HepG2 (cell line): ENCODE results near the gene FBF1. TPM values are rescaled to one million over a fixed set of nuclear protein-coding genes. Genes with fewer than 3 reads are reported as not detected.
A peak's percentile ranks its signal among the peaks of the same experiment; 100 is the strongest.

Experiments used
- BHLHE40 ChIP-seq: IDR thresholded peaks from 2 replicates; pipeline ENCODE4 v1.6.1; 2011; ENCODE audit warnings: low read length, improper control_type of control experiment
- GABPB1 ChIP-seq: IDR thresholded peaks from 2 replicates; pipeline ENCODE4 v1.6.1; 2016; ENCODE audit warnings: mild to moderate bottlenecking, missing genetic modification reagents, moderate library complexity, missing compliant biosample characterization
- GATAD1 ChIP-seq: IDR thresholded peaks from 2 replicates; pipeline ENCODE4 v1.6.1; 2016; ENCODE audit warnings: missing genetic modification reagents, missing compliant biosample characterization
- HHEX ChIP-seq: IDR thresholded peaks from 2 replicates; pipeline ENCODE4 v1.6.1; 2016; ENCODE audit warnings: control low read depth
- MIER2 ChIP-seq: IDR thresholded peaks from 2 replicates; pipeline ENCODE4 v1.6.1; 2016; ENCODE audit warnings: missing biosample characterization, missing genetic modification reagents
- NFKB2 ChIP-seq: sonication (generic); formaldehyde crosslinking; IDR thresholded peaks from 2 replicates; pipeline ENCODE4 v1.4.0; 2020; ENCODE audit warnings: missing genetic modification reagents, borderline replicate concordance
- NR2C2 ChIP-seq: sonication (generic); formaldehyde crosslinking; IDR thresholded peaks from 2 replicates; pipeline ENCODE4 v1.4.0; 2020; ENCODE audit warnings: missing genetic modification reagents, mild to moderate bottlenecking, moderate library complexity, borderline replicate concordance
- RAD51 ChIP-seq: fragments of 450-650 bp; IDR thresholded peaks from 2 replicates; pipeline ENCODE4 v1.6.1; 2016; ENCODE audit warnings: borderline replicate concordance
- REL ChIP-seq: sonication (generic); formaldehyde crosslinking; conservative IDR thresholded peaks from 2 replicates; pipeline ENCODE4 v1.8.0; 2022; ENCODE audit warnings: mild to moderate bottlenecking, missing genetic modification reagents, moderate library complexity
- RFX3 ChIP-seq: IDR thresholded peaks from 2 replicates; pipeline ENCODE4 v1.6.1; 2016; ENCODE audit warnings: missing biosample characterization, missing genetic modification reagents
- SMAD9 ChIP-seq: sonication (generic); formaldehyde crosslinking; IDR thresholded peaks from 2 replicates; pipeline ENCODE4 v1.5.1; 2020; ENCODE audit warnings: mild to moderate bottlenecking, missing genetic modification reagents
- SNAI1 ChIP-seq: sonication (generic); formaldehyde crosslinking; IDR thresholded peaks from 2 replicates; pipeline ENCODE4 v1.5.0; 2020; ENCODE audit warnings: mild to moderate bottlenecking, missing genetic modification reagents, borderline replicate concordance
- SNAPC2 ChIP-seq: sonication (generic); formaldehyde crosslinking; IDR thresholded peaks from 2 replicates; pipeline ENCODE4 v1.8.1; 2022; ENCODE audit warnings: mild to moderate bottlenecking, missing genetic modification reagents
- SRSF4 ChIP-seq: fragments of 200-400 bp; formaldehyde crosslinking; IDR thresholded peaks from one replicate; pipeline ENCODE4 v1.6.1; 2018; ENCODE audit warnings: mild to moderate bottlenecking, low read depth, low read length, moderate library complexity; ENCODE audit not compliant: poor library complexity, severe bottlenecking
- TAF1 ChIP-seq: sonication (generic); formaldehyde crosslinking; IDR thresholded peaks from 2 replicates; pipeline ENCODE4 v1.4.0; 2020; ENCODE audit warnings: missing genetic modification reagents
- TRIM24 ChIP-seq: sonication (generic); formaldehyde crosslinking; IDR thresholded peaks from 2 replicates; pipeline ENCODE4 v1.8.0; 2022; ENCODE audit warnings: mild to moderate bottlenecking, missing genetic modification reagents
- ZBTB3 ChIP-seq: sonication (generic); formaldehyde crosslinking; IDR thresholded peaks from 2 replicates; pipeline ENCODE4 v1.4.0; 2020; ENCODE audit warnings: low read depth, mild to moderate bottlenecking, moderate library complexity, missing genetic modification reagents, borderline replicate concordance
- ZFP1 ChIP-seq: IDR thresholded peaks from 2 replicates; pipeline ENCODE4 v1.6.1; 2016
- ZNF256 ChIP-seq: sonication (generic); formaldehyde crosslinking; conservative IDR thresholded peaks from 2 replicates; pipeline ENCODE4 v1.4.0; 2020; ENCODE audit warnings: missing genetic modification reagents
- ZNF33B ChIP-seq: sonication (generic); formaldehyde crosslinking; IDR thresholded peaks from 2 replicates; pipeline ENCODE4 v1.5.1; 2020; ENCODE audit warnings: mild to moderate bottlenecking, missing genetic modification reagents
- ZNF563 ChIP-seq: sonication (generic); formaldehyde crosslinking; IDR thresholded peaks from 2 replicates; pipeline ENCODE4 v1.8.0; 2022; ENCODE audit warnings: mild to moderate bottlenecking, moderate library complexity, missing genetic modification reagents
- ZNF564 ChIP-seq: sonication (generic); formaldehyde crosslinking; IDR thresholded peaks from 2 replicates; pipeline ENCODE4 v1.8.1; 2023; ENCODE audit warnings: mild to moderate bottlenecking, missing genetic modification reagents
- ZNF644 ChIP-seq: IDR thresholded peaks from 2 replicates; pipeline ENCODE4 v1.6.1; 2016; ENCODE audit warnings: low read depth
- ZNF674 ChIP-seq: sonication (generic); formaldehyde crosslinking; IDR thresholded peaks from 2 replicates; pipeline ENCODE4 v1.5.0; 2020; ENCODE audit warnings: low read depth, mild to moderate bottlenecking, missing genetic modification reagents
- ZNF816 ChIP-seq: sonication (generic); formaldehyde crosslinking; IDR thresholded peaks from 2 replicates; pipeline ENCODE4 v1.8.0; 2022; ENCODE audit warnings: missing genetic modification reagents, mild to moderate bottlenecking, borderline replicate concordance
- ZSCAN29 ChIP-seq: sonication (generic); formaldehyde crosslinking; conservative IDR thresholded peaks from 2 replicates; pipeline ENCODE4 v1.4.0; 2020; ENCODE audit warnings: mild to moderate bottlenecking, missing genetic modification reagents
- polyA plus RNA-seq, 8 experiments: library from polyadenylated mRNA; depleted of rRNA in 3 of 8; stranded (reverse) in 7 of 8; unstranded in 1 of 8; fragments of >200 nt; fragmentation: Illumina TruSeq in 4 of 8; extraction: Trizol in 4 of 8; gene quantifications; 2 replicates each; pipeline versions ENCODE4 v1.2.1 to v1.2.3, GENCODE V29; 2011 to 2016; ENCODE audit warnings: low read depth in 4 of 8, missing spikeins in 1 of 8, mixed read lengths in 1 of 8; ENCODE audit not compliant: insufficient read depth in 1 of 8
- total RNA-seq, 5 experiments: library from RNA; depleted of rRNA; stranded (reverse); fragments of >200 nt; fragmentation: Illumina TruSeq; extraction: Trizol; gene quantifications; 2 replicates each; pipeline ENCODE4 v1.2.3, GENCODE V29; 2016; ENCODE audit warnings: low read depth in 1 of 5
- TF ChIP-seq, protein P1 (sequence below): sonication (generic); formaldehyde crosslinking; IDR thresholded peaks from 2 replicates; pipeline ENCODE4 v1.5.1; 2020; ENCODE audit warnings: missing genetic modification reagents, mild to moderate bottlenecking, borderline replicate concordance
- TF ChIP-seq, protein P2 (sequence below): sonication (generic); formaldehyde crosslinking; IDR thresholded peaks from 2 replicates; pipeline ENCODE4 v1.8.0; 2022; ENCODE audit warnings: missing genetic modification reagents, low read depth, mild to moderate bottlenecking, borderline replicate concordance
- TF ChIP-seq, protein P3 (sequence below): sonication (generic); formaldehyde crosslinking; IDR thresholded peaks from 2 replicates; pipeline ENCODE4 v1.4.0; 2020; ENCODE audit warnings: missing genetic modification reagents, low read depth, mild to moderate bottlenecking, borderline replicate concordance
- TF ChIP-seq, protein P4 (sequence below): sonication (generic); formaldehyde crosslinking; conservative IDR thresholded peaks from 2 replicates; pipeline ENCODE4 v1.4.0; 2020; ENCODE audit warnings: missing genetic modification reagents

FBF1 gene
- total and polyA plus RNA-seq, 2 of the 13 experiments (the other 11 are each of a cell fraction or from before 2014, with no cell fraction given): 2.4 to 8.1 TPM

DNA sequence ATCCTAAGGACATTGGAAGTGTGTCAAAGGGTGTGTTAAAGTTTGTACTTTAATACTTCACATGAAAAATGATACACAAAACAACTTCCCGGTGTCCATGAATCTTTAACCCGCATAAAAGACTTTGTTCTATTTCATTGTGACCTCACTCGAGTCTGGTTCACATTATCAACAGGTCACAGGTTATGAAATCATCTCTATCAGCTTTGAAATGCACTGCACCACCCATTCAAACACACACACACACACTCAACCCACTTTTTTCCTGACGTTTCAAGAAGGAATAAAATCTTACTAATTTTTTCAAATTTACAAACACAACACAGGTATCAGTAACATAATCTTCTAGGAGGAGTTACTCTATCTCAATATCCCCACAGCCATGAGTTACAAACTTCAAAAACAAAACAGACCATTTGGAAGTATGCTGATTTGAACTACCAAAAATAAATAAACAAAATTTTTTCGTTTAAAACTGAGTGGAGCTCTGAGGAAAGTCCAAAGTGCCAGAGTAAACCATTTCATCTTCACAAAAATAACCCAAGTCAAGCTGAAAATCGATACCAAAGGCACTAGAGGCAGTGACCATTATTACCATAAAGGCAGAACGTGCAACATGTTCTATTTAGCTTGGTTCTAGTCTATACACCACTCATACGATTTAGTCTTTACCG is 35.5 kb upstream of the FBF1 start (continued):
- TF ChIP-seq SNAI1 (CRISPR knock-in tag) (0 out of 2 replicates have a peak, but pooled peaks have one; percentile 22), SRSF4 (no peak), RFX3 (CRISPR knock-in tag) (no peak), ZBTB3 (CRISPR knock-in tag) (no peak; the same call in 1 of the 2 replicates), ZNF674 (no peak), ZNF33B (CRISPR knock-in tag) (no peak), SNAPC2 (0 out of 2 replicates have a peak, but pooled peaks have one; percentile 28), REL (CRISPR knock-in tag) (no peak), RAD51 (no peak), ZNF816 (CRISPR knock-in tag) (0 out of 2 replicates have a peak, but pooled peaks have one; percentile 82), TRIM24 (no peak), BHLHE40 (no peak), GABPB1 (CRISPR knock-in tag) (no peak), GATAD1 (CRISPR knock-in tag) (no peak), ZNF256 (no peak), NR2C2 (CRISPR knock-in tag) (peak; percentile 80; the same call in 1 of the 2 replicates), ZFP1 (CRISPR knock-in tag) (no peak), ZNF644 (CRISPR knock-in tag) (no peak), ZNF564 (CRISPR knock-in tag) (0 out of 2 replicates have a peak, but pooled peaks have one; percentile 51), ZNF563 (CRISPR knock-in tag) (no peak), MIER2 (CRISPR knock-in tag) (no peak), ZSCAN29 (CRISPR knock-in tag) (no peak; the same call in 1 of the 2 replicates), SMAD9 (CRISPR knock-in tag) (no peak), HHEX (0 out of 2 replicates have a peak, but pooled peaks have one; percentile 6), NFKB2 (CRISPR knock-in tag) (no peak), TAF1 (no peak)
- TF ChIP-seq, protein P1, sequence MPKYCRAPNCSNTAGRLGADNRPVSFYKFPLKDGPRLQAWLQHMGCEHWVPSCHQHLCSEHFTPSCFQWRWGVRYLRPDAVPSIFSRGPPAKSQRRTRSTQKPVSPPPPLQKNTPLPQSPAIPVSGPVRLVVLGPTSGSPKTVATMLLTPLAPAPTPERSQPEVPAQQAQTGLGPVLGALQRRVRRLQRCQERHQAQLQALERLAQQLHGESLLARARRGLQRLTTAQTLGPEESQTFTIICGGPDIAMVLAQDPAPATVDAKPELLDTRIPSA (CRISPR knock-in tag): no peak
- TF ChIP-seq, protein P2, sequence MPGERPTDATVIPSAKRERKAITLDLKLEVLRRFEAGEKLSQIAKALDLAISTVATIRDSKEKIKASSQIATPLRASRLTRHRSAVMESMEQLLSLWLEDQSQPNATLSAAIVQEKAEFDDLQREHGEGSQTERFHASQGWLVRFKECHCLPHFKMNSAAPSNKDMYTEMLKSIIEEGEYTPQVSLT (CRISPR knock-in tag): no peak
- TF ChIP-seq, protein P3, sequence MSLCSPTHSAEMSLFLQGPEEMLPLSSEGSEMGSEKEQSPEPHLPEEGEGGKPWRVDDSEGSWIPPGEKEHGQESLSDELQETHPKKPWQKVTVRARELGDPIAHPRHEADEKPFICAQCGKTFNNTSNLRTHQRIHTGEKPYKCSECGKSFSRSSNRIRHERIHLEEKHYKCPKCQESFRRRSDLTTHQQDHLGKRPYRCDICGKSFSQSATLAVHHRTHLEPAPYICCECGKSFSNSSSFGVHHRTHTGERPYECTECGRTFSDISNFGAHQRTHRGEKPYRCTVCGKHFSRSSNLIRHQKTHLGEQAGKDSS (CRISPR knock-in tag): no peak
- TF ChIP-seq, protein P4, sequence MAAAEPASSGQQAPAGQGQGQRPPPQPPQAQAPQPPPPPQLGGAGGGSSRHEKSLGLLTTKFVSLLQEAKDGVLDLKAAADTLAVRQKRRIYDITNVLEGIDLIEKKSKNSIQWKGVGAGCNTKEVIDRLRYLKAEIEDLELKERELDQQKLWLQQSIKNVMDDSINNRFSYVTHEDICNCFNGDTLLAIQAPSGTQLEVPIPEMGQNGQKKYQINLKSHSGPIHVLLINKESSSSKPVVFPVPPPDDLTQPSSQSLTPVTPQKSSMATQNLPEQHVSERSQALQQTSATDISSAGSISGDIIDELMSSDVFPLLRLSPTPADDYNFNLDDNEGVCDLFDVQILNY (CRISPR knock-in tag): no peak
